CD4-positive, alpha-beta T cell (primary cell): Measurements from ENCODE around the gene AXDND1. TPM values are rescaled to one million over a fixed set of nuclear protein-coding genes. Genes with fewer than 3 reads are reported as not detected.

Source experiments
- ATAC-seq: fragments of 200-7000 bp; cut with Tn5 transposase; one replicate; pipeline ENCODE4 v1.10.0; 2022; ENCODE audit warnings: mild to moderate bottlenecking; ENCODE audit not compliant: poor library complexity
- CTCF ChIA-PET: fragments of 350-600 bp; sonication (Branson Sonifier 250); formaldehyde crosslinking; loops from one replicate; lab custom pipeline; 2021; ENCODE audit warnings: antibody characterized with exemption, inconsistent platforms; lab: Charles Lee
- POLR2A ChIA-PET: fragments of 350-600 bp; sonication (Branson Sonifier 250); formaldehyde crosslinking; loops from one replicate; lab custom pipeline; 2021; ENCODE audit warnings: antibody characterized with exemption, inconsistent platforms; lab: Charles Lee
- DNase-seq, 14 experiments: peaks; one replicate each; pipeline ENCODE4 v3.0.0-alpha.2; 2013 to 2020; ENCODE audit warnings: mixed read lengths in 2 of 14
- H3K27ac ChIP-seq, 2 donors: one replicate each; pipeline versions ENCODE4 v1.5.1 to v1.7.0; 2013; ENCODE audit warnings: low read length in 2 of 2, low read depth in 1 of 2, mild to moderate bottlenecking in 1 of 2
- H3K27me3 ChIP-seq, 2 experiments: 1 replicate in 1 of 2; 2 replicates in 1 of 2; pipeline versions ENCODE4 v1.6.1 to v1.7.0; 2013; ENCODE audit warnings: low read length in 2 of 2, control low read depth in 1 of 2, mild to moderate bottlenecking in 1 of 2, moderate library complexity in 1 of 2; ENCODE audit not compliant: insufficient read depth in 2 of 2, control insufficient read depth in 1 of 2
- H3K36me3 ChIP-seq: one replicate; pipeline ENCODE4 v1.6.1; 2013; ENCODE audit warnings: low read length, control low read depth; ENCODE audit not compliant: insufficient read depth
- H3K4me1 ChIP-seq: one replicate; pipeline ENCODE4 v1.6.1; 2013; ENCODE audit warnings: low read length, control low read depth; ENCODE audit not compliant: insufficient read depth
- H3K4me3 ChIP-seq: one replicate; pipeline ENCODE4 v1.5.1; 2013; ENCODE audit warnings: mild to moderate bottlenecking, low read length, moderate library complexity
- H3K9me3 ChIP-seq, 2 experiments: 1 replicate in 1 of 2; 2 replicates in 1 of 2; pipeline versions ENCODE4 v1.6.1 to v1.7.0; 2013; ENCODE audit warnings: low read length in 2 of 2, mild to moderate bottlenecking in 2 of 2, control low read depth in 1 of 2, moderate library complexity in 1 of 2; ENCODE audit not compliant: control insufficient read depth in 1 of 2, insufficient read depth in 1 of 2
- H3K27ac Mint-ChIP-seq: one replicate; pipeline ENCODE4 v1.8.0; 2020; ENCODE audit warnings: mixed read lengths
- H3K27me3 Mint-ChIP-seq: one replicate; pipeline ENCODE4 v1.8.0; 2021; ENCODE audit warnings: mixed read lengths
- H3K36me3 Mint-ChIP-seq: one replicate; pipeline ENCODE4 v1.8.0; 2021; ENCODE audit warnings: low read depth, mixed read lengths
- H3K4me1 Mint-ChIP-seq: one replicate; pipeline ENCODE4 v1.8.0; 2021; ENCODE audit warnings: low read depth, mixed read lengths
- H3K4me3 Mint-ChIP-seq: one replicate; pipeline ENCODE4 v1.8.0; 2020; ENCODE audit warnings: mild to moderate bottlenecking, mixed read lengths
- H3K9me3 Mint-ChIP-seq: one replicate; pipeline ENCODE4 v1.8.0; 2020; ENCODE audit warnings: mixed read lengths
- CTCF ChIP-seq: fragments of 200-600 bp; IDR thresholded peaks from one replicate; pipeline ENCODE4 v1.8.0; 2022; ENCODE audit warnings: antibody characterized with exemption, mild to moderate bottlenecking
- intact Hi-C, 2 experiments: fragments of 100-400 bp; cut with DNase I in 1 of 2; cut with micrococcal nuclease in 1 of 2; formaldehyde crosslinking; loops; one replicate each; pipeline versions ENCODE4 v1.15.1 to v1.9.0; 2023 to 2025; cut with DNase I, micrococcal nuclease
- total RNA-seq, 174 experiments: library from RNA in 2 of 174; stranded (reverse) in 2 of 174; gene quantifications; one replicate each; pipeline ENCODE4 v1.2.3 and lab custom pipeline; 2021 to 2026

Gene AXDND1
- total RNA-seq, 2 experiments from 2014 or later: 1.1 TPM

DNA sequence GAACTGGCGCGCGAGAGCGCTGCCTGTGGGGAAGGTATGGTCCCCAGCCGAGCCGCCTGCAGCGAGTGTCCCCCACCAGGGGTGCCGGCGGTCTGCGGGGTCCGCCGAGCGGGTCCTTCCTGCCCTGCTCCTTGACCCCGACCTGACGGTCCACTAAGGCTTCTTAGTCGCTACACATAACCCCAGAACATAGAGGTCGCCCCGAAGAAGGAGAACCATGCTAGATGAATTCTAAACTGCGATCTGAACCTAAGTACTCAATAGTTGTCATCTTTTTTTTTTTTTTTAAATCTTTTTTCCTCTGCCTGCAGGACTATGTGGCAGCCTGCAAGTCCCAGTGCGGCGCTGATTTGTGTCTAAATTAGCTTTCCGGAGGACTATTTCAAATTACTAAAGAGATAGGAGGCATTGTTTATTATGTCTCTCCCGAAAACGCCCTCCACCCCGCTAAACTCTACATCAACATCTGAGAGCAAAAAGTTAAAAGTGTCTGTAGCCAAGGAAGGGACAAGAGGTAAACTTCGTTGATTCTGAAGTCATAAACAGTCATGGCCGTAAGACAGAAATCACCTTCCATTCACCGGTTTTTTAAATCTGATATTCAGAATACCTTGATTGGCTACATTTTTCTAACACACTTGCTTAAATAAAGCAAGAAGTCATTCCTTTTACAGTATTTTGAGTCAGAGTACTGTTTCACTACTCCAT is 476 bp downstream of the AXDND1 start:
- Histone ChIP-seq H3K4me3 (peak overlapping the region; percentile 79), H3K27me3 (no peaks in the 10 kb centered on the region), H3K27ac (peak overlapping the region; percentile 94 to 99), H3K4me1 (peaks cover 14% of the 10 kb centered on the region), H3K36me3 (no peaks in the 10 kb centered on the region), H3K9me3 (no peaks in the 10 kb centered on the region)
- peak in 3 of 14 experiments; percentile 5 to 30 (median 22) for DNase-seq
- POLR2A ChIA-PET: interaction anchor here (0.9 to 2.4 kb wide), 12 partner anchors 11 to 516 kb away, joined by 3 to 56 read pairs (median 4); partner anchors contain the start of genes SOAT1, TOR1AIP1 and TOR3A
- H3K36me3 Mint-ChIP-seq: peaks cover 7% of the 10 kb centered on the region
- no peaks in the 10 kb centered on the region for H3K27me3 Mint-ChIP-seq
- H3K4me3 Mint-ChIP-seq: peak overlapping the region; percentile 96
- no peak for TF ChIP-seq CTCF
- H3K4me1 Mint-ChIP-seq: peaks cover 14% of the 10 kb centered on the region
- ATAC-seq: peak; percentile 22
- no peaks in the 10 kb centered on the region for H3K9me3 Mint-ChIP-seq
- intact Hi-C loops: loop anchor here (2.0 to 10.0 kb wide), 10 partner anchors 73 to 1136 kb away; partner anchors contain the start of genes FAM20B (in 2 of the 2), ACBD6 (in 1 of the 2), CEP350 (in 1 of the 2) and QSOX1 (in 1 of the 2)
- H3K27ac Mint-ChIP-seq: peak overlapping the region; percentile 99
- CTCF ChIA-PET: interaction anchor here (1.3 to 1.6 kb wide), 2 partner anchors 14 to 72 kb away, joined by 3 to 12 read pairs; partner anchors contain the start of gene SOAT1

GRCh38 chr1:179369751-179370341 is 4.1 kb downstream of the AXDND1 start:
- ChIA-PET CTCF (interaction anchor here (0.7 to 1.5 kb wide), 4 partner anchors 249 to 367 kb away, joined by 3 to 8 read pairs (median 4); no protein-coding TSS in a partner anchor), POLR2A (interaction anchor here (0.7 kb wide), 1 partner anchor 16 kb away, joined by 3 read pairs; no protein-coding TSS in a partner anchor)
- H3K27me3 Mint-ChIP-seq: no peaks in the 10 kb centered on the region
- Histone ChIP-seq H3K36me3 (no peaks in the 10 kb centered on the region), H3K9me3 (no peaks in the 10 kb centered on the region), H3K4me3 (no peak overlapping the region), H3K27ac (no peak overlapping the region), H3K4me1 (peaks cover 11% of the 10 kb centered on the region), H3K27me3 (no peaks in the 10 kb centered on the region)
- H3K27ac Mint-ChIP-seq: no peak overlapping the region
- no peaks in the 10 kb centered on the region for H3K9me3 Mint-ChIP-seq
- H3K36me3 Mint-ChIP-seq: peaks cover 7% of the 10 kb centered on the region
- ATAC-seq (no peak), DNase-seq (peak in 8 of 14 experiments; percentile 5 to 80 (median 31))
- H3K4me1 Mint-ChIP-seq: peaks cover 14% of the 10 kb centered on the region
- TF ChIP-seq CTCF: peak; percentile 81
- intact Hi-C loops: loop anchor here (1.0 to 10.0 kb wide), 14 partner anchors 75 to 1132 kb away; partner anchors contain the start of genes ACBD6 (in 1 of the 2), CEP350 (in 1 of the 2), FAM20B (in 1 of the 2) and QSOX1 (in 1 of the 2)
- H3K4me3 Mint-ChIP-seq: peak overlapping the region; percentile 1

DNA sequence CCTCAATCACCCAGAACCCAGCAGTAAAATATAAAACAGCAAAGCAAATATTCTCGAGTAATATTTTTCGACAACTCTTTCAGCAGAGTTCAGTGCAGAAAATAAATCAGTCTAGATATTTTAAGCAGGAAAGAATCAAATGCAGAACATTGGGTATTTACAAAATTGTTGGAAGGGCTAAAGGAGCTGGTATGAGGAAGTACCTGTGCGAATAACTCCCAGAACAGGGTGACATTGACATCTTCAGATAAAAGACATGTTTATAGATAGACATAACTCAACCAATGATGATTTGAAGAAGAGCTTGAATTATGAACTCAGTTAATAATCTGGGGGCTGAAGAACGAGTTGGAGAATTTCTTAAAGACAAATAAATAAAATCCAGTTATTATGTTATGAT is 6.4 kb downstream of the AXDND1 start:
- intact Hi-C loops: no loop called here
- H3K27ac Mint-ChIP-seq: no peak overlapping the region
- Histone ChIP-seq H3K9me3 (no peaks in the 10 kb centered on the region), H3K36me3 (no peaks in the 10 kb centered on the region), H3K27me3 (no peaks in the 10 kb centered on the region), H3K27ac (no peak overlapping the region), H3K4me1 (no peaks in the 10 kb centered on the region), H3K4me3 (no peak overlapping the region)
- ChIA-PET CTCF (interaction anchor here (1.8 kb wide), 1 partner anchor 120 kb away, joined by 4 read pairs; no protein-coding TSS in a partner anchor), POLR2A (no interaction called here)
- H3K9me3 Mint-ChIP-seq: no peaks in the 10 kb centered on the region
- H3K4me1 Mint-ChIP-seq: no peaks in the 10 kb centered on the region
- ATAC-seq: no peak
- DNase-seq: no peak
- H3K27me3 Mint-ChIP-seq: no peaks in the 10 kb centered on the region
- no peaks in the 10 kb centered on the region for H3K36me3 Mint-ChIP-seq
- H3K4me3 Mint-ChIP-seq: no peak overlapping the region
- TF ChIP-seq CTCF: no peak
